ENCODE measurements around the gene HSP90AB1.
"Not testable (repeated sequence)": the region's sequence is repeated elsewhere in the genome, so short reads cannot be mapped to it uniquely, and the experiment has no call there.

HSP90AB1 gene

DNA sequence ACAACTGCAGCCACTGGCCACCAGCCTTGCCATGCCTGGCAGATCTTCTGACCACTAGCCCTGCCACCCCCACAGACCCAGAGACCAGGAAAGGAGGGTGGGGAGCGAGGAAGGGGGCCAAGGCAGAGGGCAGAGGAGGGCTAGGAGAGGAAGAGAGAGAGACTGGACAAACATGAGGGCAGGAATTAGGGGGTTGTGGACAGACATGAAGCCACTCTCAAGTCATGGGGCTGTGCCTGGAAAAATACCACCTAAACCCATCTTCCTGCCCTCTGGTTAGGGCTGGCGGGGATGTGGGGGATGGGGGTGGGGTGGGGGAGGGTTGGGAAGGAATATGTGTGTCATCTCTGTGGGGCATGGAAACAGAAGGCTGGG lies 25.0 kb upstream of the HSP90AB1 start:
- in situ Hi-C loops (cut with MboI; ENCODE audit: low sequenced_read_pairs), result no loop called here

DNA sequence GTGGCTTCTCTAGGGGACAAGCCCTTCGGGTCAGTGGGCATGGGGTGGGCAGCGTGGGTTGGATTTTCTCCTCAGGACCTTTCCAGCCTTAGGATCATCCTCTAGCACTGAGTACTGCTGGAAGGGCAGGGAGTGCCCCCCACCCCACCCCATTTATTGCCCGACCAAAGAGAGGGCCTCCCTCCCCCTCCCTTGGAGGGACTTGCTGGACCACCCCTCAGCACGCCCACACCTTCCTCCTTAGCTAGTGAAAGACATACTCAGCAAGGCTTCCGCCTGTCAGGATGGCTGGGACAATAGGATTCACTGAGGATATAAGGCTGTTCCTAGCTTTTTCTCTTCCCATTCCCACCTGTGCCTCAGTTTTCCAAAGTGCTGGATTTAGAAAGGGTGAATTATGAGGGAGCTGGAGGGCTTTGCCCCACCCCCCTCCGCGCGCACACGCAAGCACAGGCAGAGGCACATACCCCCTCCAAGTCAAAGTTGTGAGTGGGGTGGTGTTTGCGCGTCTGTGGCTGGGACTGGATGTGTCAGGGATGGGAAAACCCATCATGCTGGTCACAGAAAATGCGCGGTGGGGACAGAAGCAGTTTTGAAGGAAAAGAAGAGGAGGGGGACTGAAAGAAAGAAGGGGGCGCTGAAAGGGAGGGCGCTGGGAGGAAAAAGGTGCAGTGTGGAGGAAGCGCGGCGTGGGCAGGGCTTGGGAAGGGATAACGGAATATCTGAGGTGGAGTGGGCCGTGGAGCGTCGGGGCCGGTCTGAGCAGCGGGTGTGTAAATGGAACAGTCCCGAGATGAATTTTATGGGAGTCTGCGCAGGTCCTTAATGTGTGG lies 24.2 kb upstream of the HSP90AB1 start:
- in situ Hi-C loops (cut with MboI; ENCODE audit: low sequenced_read_pairs), result no loop called here

DNA sequence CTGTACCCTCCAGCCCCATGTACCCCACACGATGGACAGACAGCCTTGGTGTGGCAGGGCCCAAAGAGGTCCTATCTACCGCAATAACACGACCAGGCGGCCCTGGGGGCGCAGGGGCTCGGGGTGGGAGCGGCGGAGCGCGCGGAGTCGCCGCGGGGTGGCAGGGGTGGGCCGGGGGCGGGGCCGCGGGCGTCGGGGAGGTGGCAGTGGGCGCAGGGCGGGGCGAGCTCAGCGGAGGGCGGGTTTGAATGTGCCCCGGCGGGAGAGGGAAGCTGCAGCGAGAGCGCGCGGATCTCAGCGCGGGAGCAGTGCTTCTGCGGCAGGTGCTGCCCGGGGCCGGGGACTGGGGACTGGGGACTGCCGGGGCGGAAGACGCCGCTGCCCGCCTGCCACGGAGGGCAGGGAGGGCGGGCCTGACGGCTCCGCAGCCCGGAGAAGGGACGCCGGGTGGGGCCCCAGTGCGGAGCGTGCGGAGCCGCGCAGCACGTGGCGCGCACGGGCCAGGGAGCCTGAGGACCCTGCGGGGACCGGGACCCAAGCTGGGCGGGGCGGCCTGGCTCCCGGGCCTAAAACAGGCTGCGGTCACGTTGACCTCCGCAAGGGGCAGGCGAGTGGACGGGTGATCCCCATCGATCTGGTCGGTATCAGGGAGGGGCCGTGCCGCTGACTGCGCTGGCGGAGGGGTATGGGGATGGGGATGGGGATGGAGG lies 23.4 kb upstream of the HSP90AB1 start, which contains the start of gene SLC29A1:
Gene SLC29A1 (plus strand): TSS at position 277 of the 710 bp plus-strand sequence. CDS start 3,719 bp downstream, outside the sequence.
- in situ Hi-C loops (cut with MboI; ENCODE audit: low sequenced_read_pairs), result no loop called here

DNA sequence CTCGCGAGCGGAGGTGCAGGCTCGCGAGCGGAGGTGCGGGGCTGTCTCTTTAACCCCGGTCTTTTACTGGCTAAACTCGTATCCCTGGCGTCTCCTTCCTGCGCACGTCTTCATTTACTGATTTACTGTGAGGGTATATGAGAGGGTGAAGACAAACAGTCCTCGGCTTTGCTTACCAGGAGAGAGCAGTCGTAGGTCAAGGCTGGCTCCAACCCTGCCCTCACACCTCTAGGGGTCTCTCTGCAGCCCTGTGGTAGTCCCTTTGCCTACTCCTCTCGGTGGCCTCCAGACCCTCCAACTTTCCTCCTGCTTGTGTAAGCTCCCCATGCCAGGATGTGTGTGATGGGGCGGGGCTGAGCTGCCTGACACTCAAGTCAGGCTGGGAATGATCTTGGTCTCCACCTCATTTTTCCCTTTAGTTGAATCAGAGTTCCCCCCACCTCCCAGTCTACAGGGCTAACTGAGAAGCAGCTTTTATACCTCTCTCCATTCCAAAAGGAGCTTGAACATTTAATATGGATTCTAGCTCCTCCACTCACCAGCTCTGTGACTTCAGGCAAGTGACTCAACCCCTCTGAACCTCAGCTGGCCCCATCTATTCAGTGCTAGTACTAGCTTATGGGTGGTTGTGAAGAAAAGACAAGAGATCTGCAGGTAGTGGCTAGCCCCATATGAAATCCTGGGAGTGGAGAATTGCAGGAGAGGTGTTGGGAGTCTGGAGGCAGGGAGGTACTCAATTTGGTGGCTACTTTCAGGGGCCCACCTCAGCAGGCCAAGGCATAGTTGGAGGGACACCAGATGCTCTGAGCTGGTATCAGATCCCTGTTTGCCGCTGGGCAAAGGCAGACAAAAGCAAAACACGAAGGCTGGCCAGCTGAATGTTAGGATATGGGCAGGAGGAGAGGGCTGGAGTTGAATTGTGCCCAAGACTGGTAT lies 22.6 kb upstream of the HSP90AB1 start:
- in situ Hi-C loops (cut with MboI; ENCODE audit: low sequenced_read_pairs), result no loop called here

DNA sequence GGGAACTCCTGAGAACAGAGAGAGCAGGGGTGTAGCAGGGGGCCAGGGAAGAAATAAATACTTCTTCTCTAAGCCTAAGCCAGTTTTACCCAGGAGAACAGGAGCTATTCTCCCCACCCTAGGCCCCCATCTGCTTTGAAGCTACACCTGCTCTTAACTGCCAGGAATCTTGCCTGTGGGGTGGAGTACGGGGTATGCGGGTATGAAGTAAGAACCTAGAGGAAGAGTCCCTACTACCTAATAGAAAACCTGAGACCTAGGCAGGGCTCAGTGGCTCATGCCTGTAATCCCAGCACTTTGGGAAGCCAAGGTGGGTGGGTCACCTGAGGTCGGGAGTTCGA lies 22.0 kb upstream of the HSP90AB1 start:
- in situ Hi-C loops (cut with MboI; ENCODE audit: low sequenced_read_pairs), result no loop called here

DNA sequence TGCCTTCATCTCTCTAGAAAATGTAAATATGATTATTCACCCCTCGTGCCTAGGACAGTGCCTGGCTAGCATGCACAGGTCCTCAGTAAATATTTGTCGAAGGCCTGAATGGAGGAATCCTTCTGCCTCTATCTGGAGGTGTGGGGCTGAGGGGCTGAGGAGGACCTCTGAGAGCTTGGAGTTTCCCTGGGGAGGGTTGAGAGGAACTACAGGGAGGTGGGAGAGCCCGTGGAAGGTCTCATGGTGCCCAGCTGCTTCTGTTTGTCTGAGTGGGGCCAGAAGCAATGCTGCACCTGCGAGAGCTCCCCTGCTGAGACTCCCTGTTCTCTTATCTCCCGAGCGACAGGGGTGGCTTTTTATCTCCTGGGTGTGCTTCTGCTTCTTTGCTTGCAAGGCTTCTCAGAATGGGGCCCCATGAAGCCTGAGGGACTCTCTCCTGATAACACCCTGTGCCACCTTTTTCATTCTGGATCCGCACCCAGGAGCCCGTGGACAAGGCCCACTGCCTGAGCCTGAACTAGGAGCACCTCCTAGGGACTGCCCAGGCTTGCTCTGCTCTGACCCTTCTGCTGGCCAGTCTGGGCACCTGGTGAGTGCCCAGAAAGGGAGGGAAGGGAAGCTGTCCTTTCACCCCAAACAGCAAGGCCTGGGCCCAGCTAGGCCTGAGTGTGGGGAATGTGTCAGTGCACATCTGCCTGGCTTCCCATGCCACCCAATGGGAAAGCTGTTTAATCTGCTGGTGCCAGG lies 21.1 kb upstream of the HSP90AB1 start:
- in situ Hi-C loops (cut with MboI; ENCODE audit: low sequenced_read_pairs), result no loop called here

DNA sequence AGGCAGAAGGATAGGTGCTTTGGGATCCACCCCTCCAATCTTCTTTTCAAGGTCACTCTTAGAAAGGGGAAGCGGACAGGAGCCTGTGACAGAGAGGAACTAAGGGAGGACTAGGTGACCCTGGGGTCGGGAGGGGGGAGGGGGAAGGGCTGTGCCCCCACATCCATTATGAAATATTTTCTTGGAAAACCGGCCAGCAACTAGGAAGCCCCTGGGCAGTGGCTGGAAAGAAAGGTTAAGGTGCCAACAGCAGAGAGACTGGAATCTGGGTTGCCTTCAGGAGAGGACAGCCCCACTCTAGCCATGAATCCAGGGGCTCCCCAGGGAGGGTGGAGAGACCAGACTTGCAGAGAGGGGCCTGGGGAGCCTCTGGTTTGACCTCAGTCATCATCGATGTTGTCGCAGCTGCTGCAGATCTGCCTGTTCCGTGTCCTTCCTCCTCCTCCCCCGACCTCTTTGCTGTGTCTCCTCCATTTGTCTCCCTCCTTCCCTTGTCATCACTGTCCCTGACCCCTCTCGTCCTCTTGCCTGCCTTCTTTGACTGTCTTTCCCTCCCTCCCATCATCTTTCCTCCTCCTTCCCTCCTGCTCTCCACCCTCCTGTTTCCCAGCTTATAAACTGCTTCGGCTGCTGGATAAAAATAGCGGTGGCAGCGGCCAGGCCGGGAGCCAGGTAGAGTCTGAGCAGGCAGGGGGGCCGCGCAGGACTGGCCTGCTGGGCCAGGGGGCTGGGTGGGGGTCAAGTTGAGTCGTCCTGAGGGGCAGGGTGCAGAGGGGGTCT lies 20.3 kb upstream of the HSP90AB1 start:
- in situ Hi-C loops (cut with MboI; ENCODE audit: low sequenced_read_pairs), result no loop called here

DNA sequence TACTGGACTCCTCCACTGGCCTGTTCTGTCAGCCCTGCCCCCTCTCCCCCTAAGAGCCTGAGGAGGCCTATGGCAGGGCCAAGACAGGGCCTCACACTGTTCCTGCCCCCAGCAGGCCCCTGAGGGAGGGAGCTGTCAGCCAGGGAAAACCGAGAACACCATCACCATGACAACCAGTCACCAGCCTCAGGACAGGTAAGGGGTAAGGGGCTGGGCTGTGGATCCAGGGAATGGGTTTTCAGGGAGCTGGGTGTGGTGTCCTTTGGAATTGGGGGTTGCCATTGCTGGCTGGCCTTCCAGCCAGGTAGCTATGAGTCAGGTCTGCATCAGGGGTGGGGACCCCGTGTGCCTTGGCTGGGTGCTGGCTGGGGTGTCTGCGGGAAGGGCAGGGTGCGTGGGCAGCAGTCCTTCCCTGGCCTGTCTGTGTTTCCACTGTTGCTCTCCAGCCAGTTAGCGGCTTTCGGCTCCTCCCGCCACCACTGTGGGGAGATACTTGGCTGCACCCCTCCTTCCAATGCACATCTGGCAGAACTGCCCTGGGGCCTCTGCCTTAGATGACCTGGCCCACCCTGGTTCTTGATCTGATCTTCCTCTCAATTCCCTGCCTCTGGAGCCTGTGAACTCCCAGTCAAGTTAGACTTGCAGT lies 19.6 kb upstream of the HSP90AB1 start:
- in situ Hi-C loops (cut with MboI; ENCODE audit: low sequenced_read_pairs), result no loop called here

DNA sequence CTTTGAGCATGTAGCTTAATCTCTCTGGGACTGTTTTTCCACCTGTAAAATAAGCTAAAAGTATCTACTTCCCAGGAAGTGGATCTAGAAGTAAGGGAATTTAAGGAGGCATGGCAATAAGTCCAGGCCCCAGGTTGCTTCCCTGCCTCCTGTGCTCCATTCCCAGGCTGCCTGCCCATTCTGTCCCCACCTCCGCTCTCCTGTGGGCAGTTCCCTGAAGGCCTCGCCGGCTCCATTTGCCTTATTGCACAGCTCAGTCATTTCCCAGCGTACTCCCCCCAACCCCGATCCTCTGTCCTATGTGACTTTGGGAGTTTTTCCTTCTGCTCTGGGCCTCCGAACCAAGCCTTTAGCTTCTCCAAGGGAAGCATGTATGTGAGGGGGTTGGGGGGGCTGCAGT lies 18.9 kb upstream of the HSP90AB1 start:
- in situ Hi-C loops (cut with MboI; ENCODE audit: low sequenced_read_pairs), result no loop called here

DNA sequence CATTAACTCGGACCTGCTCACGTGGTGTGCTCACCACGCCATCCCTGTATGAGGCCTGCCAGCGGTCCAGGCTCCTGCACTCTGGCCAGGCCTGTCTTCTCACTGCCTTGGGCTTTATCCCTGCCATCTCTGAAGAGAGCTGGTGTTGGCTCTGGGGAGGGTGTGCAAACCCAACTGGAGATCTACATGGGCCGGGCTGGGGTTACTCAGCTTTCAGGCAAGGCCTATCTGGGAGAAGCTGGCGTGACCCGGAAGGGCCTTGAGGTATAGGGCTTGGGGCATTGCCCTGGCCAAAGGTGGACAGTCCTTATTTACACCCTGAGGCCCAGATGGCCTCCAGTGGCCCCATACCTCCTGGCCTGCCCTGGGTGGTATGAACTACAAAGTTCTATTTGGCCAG lies 18.5 kb upstream of the HSP90AB1 start:
- in situ Hi-C loops (cut with MboI; ENCODE audit: low sequenced_read_pairs), result no loop called here

DNA sequence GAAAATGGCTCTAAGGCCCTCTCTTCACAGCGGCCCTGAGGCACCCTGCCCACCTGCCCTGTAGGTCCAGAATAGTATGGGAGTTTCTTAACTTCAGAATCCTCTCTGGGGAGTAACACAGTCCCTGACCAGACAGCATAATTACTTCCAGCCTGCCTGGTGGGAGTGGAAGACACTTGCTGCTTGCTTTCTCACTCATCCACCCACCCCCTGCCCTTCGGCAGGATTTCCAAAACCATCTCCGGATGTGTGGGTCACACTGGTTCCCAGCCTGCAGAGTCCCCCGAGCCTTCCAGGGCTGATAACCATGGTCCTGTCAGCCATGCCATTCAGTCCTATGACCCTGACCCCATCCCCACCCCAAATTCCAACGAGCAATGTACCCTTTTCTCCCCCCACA lies 18.1 kb upstream of the HSP90AB1 start:
- in situ Hi-C loops (cut with MboI; ENCODE audit: low sequenced_read_pairs), result no loop called here

DNA sequence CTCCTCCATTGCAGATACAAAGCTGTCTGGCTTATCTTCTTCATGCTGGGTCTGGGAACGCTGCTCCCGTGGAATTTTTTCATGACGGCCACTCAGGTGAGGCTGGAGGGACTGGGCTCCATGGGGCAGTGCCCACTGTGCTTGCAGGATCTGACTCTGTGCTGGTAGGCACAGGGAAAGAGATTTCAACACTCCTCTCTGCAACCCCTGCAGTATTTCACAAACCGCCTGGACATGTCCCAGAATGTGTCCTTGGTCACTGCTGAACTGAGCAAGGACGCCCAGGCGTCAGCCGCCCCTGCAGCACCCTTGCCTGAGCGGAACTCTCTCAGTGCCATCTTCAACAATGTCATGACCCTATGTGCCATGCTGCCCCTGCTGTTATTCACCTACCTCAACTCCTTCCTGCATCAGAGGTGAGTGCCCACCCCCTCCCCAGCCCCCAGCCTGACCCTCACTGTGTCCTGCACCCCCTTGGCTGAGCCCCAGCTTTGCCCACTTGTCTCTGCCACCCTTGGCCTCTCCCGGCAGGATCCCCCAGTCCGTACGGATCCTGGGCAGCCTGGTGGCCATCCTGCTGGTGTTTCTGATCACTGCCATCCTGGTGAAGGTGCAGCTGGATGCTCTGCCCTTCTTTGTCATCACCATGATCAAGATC lies 17.4 kb upstream of the HSP90AB1 start:
- in situ Hi-C loops (cut with MboI; ENCODE audit: low sequenced_read_pairs), result no loop called here

DNA sequence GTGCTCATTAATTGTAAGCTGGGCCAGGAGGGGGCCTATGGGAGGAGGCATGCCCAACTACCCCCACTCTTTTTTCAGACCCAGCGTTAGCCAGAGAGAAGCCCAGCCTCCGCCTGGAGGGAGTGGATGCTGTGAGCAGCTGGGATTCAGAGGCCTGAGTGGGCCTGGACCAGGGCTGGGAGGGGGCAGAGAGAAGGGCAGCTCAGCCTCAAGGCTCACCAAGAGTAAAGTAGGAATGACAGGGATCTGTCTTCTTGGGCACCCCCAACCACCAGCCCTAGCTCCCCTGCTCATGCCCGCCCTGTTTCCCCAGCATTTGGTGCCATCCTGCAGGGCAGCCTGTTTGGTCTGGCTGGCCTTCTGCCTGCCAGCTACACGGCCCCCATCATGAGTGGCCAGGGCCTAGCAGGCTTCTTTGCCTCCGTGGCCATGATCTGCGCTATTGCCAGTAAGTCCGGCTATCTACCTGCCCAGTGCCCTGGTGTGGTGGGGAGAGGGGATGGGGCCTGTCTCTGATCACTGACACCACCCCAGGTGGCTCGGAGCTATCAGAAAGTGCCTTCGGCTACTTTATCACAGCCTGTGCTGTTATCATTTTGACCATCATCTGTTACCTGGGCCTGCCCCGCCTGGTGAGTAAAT lies 16.7 kb upstream of the HSP90AB1 start:
- in situ Hi-C loops (cut with MboI; ENCODE audit: low sequenced_read_pairs), result no loop called here

DNA sequence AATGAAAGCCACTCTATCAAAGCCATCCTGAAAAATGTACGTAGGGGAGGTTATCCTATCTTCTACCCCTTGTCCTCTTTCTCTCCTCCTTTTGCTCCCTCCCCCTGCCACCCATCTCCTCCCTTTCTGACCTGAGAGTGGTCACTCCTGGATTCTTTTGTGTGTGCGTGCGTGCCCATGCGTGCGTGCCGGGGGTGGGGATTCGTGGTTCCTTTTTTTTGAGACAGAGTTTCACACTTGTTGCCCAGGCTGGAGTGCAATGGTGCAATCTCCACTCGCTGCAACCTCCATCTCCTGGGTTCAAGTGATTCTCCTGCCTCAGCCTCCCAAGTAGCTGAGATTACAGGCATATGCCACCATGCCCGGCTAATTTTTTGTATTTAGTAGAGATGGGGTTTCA lies 15.5 kb upstream of the HSP90AB1 start:
- in situ Hi-C loops (cut with MboI; ENCODE audit: low sequenced_read_pairs), result not testable (repeated sequence)

DNA sequence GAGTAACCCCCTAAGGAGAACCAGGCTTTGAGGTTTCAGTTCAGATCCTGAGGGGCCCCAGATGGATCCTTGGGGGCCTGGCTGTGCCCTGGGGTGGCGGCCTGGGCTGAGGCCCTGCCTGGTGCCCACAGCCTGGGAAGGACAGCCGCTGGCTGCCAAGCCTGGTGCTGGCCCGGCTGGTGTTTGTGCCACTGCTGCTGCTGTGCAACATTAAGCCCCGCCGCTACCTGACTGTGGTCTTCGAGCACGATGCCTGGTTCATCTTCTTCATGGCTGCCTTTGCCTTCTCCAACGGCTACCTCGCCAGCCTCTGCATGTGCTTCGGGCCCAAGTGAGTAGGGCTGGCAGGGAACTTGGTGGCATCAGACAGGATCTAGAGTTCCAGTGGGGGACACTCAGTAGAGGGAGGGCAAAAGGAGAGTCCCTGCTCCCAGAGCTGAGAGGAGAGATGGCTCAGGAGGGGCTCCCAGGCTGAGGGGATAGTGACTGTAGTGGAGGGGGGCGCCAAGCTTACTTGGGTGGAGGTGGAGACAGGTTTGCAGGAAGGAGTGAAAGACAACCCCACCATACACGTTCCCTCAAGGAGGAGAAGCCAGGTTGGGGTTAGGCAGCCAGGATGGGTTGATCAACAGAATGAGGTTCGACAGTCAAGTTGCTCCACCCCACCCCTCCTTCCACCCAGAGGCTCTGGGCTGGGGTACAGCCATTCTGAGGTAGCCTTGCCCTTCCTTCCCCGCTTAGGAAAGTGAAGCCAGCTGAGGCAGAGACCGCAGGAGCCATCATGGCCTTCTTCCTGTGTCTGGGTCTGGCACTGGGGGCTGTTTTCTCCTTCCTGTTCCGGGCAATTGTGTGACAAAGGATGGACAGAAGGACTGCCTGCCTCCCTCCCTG lies 14.0 kb upstream of the HSP90AB1 start:
- in situ Hi-C loops (cut with MboI; ENCODE audit: low sequenced_read_pairs), result no loop called here

DNA sequence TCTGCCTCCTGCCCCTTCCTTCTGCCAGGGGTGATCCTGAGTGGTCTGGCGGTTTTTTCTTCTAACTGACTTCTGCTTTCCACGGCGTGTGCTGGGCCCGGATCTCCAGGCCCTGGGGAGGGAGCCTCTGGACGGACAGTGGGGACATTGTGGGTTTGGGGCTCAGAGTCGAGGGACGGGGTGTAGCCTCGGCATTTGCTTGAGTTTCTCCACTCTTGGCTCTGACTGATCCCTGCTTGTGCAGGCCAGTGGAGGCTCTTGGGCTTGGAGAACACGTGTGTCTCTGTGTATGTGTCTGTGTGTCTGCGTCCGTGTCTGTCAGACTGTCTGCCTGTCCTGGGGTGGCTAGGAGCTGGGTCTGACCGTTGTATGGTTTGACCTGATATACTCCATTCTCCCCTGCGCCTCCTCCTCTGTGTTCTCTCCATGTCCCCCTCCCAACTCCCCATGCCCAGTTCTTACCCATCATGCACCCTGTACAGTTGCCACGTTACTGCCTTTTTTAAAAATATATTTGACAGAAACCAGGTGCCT lies 13.3 kb upstream of the HSP90AB1 start:
- in situ Hi-C loops (cut with MboI; ENCODE audit: low sequenced_read_pairs), result no loop called here

All from HL-60/S4 (cell line).